NCI-H1417 (cell line): ENCODE data around the gene ZNF780B.
"Not testable (repeated sequence)": the region's sequence is repeated elsewhere in the genome, so short reads cannot be mapped to it uniquely, and the experiment has no call there.

ENCODE experiments used
- DNase-seq, 3 experiments: peaks; one replicate each; lab custom pipeline; 2025; lab: John Stamatoyannopoulos, UW

ZNF780B gene

GRCh38 chr19:40038047-40038446, 18.0 kb downstream of the ZNF780B start:
- DNase-seq: not testable (repeated sequence)

- DNase-seq: no peak
These were observed 20.0 kb downstream of the ZNF780B start for GRCh38 chr19:40035996-40036395.

- DNase-seq: no peak
These were observed 22.0 kb downstream of the ZNF780B start for GRCh38 chr19:40033989-40034560.

DNA sequence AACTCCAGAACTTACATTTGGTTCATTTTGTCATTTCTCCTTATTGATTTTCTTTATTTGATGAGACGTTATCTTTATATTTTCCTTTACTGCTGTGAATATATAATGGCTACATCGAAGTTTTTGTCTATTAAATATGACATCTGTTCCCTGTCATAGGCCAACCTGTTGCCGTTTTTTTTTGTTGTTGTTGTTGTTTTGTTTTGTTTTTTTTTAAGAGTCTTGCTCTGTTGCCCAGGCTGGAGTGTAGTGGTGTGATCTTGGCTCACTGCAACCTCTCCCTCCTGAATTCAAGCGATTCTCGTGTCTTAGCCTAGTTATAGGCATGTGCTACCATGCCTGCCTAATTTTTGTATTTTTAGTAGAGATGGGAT, 29.4 kb downstream of the ZNF780B start:
- no peak for DNase-seq

DNA sequence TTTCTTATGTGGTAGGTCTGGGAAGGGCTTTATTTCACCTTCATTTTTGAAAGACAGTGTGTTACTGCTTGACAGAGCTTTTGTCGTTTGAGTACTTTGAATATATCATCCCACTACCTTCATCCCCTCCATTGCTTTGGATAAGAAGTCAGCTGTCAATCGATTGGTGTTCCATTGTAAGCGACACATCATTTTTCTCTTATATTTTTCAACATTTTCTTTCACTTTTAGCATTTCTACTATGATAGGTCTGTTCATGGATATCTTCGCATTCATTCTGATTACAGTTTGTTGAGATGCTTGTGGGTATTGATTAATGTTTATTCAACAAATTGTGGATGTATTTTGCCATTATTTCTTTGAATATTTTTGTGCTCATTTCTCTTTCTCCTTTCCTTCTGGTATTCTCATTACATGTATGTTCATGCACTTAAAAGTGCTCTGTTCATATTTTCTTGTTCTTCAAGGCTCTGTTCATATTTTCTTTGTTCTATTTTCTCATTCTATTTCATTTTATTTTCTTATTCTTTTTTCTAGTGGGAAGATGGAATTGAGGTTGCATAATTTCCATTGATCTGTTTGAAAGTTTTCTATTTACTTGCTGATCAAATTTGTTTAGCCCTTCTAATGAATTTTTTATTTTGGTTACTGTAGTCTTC, 30.0 kb downstream of the ZNF780B start:
- no peak for DNase-seq

DNA sequence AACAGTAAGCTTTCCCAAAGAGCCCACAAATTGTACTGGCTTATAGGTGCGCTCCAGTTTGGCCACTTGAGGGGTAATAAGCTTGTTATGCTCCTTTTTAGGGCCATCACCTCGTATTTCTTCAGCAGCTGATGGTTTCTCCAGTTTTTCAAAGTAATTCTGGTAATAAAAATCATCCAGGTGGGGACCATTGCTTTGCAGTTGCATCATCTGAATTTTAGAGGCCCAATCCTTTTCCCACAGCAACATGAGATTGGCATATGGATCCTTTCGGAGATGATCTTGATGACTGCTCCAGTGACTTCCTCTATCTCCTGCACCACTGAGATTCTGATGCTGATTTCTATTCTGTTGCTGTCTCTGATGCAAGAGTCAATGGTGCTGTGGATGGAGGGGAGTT, 32.1 kb downstream of the ZNF780B start:
- DNase-seq: no peak

- DNase-seq: no peak
These were observed 42.0 kb downstream of the ZNF780B start for GRCh38 chr19:40013991-40014390.

GRCh38 chr19:40009674-40010073, 46.4 kb downstream of the ZNF780B start:
- no peak for DNase-seq

DNA sequence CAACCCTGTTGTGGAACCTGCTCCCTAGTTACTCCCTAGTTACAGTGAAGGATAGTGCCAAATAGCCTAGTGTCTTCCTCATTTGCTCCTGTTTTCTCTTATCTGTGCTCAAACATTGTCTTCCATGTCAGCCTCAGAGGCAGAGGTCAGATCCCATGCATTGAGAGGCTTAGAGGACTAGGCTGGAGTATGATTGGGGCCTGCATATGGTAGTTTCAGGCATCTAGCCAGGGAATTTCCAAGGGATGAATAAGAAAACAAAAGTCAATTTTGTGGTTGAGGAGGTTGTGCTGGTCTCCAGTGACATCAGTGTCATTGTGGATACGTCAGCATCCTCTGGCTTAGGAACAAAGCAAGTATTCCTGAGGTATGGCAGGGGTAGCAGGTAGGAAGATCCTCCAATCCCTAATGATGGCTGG, 49.7 kb downstream of the ZNF780B start:
- DNase-seq: no peak

- no peak for DNase-seq
These were observed 50.2 kb downstream of the ZNF780B start for GRCh38 chr19:40005691-40006272.

DNA sequence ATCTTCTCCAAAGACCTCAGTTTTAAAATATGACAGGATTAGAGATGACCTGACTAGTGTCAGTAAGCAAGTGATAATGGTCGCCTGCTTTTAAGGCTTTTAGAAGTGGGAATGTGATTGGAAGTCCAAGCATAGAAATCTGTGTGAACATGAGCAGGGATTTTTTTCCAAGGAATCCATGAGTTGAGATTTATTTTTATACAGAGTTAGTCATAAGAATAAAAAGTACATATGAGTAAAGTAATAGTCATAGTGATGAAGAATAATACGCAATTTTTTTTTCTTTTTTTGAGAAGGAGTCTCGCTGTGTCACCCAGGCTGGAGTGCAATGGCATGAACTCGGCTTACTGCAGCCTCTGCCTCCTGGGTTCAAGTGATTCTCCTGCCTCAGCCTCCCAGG, 57.5 kb downstream of the ZNF780B start:
- no peak for DNase-seq

DNA sequence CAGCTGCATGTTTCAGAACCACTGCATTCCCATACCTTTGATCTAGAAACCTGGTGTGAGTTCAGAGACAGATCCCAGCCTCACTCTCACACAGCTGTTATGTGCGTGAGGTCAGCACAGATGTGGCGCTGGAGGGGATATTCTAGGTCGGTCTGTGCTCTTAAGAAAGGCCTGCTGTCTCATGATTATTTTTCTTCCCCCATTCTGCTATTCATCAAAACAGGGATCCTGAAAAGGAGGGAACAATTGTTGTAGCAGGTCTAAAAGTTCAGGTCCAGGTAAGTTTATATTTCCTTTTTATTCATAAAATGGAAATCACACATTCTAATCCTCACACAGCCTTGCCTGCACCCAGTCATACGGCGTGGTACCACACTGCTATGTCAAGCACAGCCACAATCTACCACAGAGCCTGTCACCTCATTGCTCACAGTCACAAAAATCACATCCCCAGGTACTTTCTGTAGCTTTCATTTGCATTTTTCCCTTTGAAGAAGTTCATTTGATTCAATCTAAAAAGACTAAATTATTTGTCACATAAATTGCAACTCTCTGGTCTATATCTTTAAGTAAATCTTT, 58.3 kb downstream of the ZNF780B start:
- no peak for DNase-seq

DNA sequence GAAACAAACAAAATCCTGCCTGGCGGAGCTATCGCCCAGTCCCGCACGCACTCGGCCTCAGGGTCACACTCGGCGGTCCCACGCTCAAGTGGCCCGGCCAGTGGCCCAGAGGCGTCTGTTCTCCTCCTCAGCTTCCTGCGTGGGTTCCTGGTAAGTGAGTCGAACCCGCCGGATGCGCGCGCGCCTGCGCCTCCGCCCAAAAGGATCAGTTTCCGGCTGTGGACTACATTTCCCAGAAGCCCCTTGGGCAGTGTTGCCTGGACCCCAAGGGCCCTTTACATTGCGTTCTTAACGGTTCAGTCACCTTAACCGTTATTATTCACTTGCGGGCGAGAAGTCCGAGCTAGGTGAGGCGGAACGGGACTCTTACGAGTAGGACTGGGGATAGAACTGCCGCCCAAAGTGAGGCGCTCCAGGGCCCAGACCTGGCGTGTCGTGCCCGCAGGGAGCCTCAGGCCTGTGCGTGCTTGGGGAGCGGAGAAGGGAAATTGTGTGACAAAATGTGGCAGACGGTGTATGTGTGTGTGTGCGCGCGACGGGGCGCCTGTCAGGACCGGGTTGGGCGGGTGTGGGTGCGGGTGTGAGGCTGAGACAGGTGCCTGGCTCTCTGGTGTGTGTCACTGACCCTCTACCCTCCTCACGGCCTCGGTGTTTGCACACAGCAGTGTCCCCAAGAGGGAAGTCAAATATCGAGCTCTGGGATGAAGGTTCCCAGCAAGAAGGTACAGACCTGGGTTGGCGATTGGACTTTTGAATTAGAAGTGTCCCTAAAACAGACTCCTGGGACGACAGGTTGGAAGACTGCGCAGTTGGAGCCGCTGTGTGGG, 59.0 kb downstream of the ZNF780B start, which contains the start of gene ZNF546:
TSS of gene ZNF546 (plus strand) at position 250 of the 827 bp plus-strand sequence. CDS start 1,267 bp downstream, outside the sequence.
- peak; percentile 84 to 89 (median 88) for DNase-seq

GRCh38 chr19:39996218-39996810, 59.7 kb downstream of the ZNF780B start:
- peak in 2 of 3 experiments; percentile 32 to 70 for DNase-seq

DNA sequence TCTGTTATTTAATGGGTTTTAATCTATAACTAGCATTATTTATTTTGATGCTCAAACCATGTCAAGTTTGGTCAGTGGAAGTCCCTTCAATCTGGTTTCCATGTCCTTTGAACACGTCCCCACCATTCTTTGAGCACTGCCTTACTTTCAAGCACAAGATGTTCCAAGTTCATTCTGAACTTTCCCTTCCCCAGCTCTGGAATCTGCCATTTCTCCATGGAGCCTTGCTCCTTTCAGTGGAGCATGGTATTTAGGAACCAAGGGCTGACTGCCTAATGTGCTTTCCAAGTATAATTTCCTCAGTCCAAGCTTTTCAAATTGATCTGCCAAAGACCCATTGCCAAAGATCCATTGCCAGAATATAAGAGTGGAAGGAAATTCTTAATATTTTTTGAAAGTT, 60.2 kb downstream of the ZNF780B start:
- no peak for DNase-seq

DNA sequence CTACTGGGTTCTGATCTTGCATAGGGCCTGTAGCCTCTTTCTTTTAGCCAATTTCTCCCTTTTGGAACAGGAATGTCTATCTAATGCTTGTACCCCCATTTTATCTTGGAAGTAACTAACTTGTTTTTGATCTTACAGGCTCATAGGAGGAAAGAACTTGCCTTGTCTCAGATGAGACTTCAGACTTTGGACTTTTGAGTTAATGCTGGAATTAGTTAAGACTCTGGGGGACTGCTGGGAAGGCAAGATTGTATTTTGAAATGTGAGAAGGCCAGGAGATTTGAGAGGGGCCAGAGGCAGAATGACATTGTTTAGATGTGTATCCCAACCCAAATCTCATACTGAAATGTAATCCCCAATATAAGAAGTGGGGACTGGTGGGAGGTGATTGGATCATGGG, 61.7 kb downstream of the ZNF780B start:
- DNase-seq: no peak

GRCh38 chr19:39993605-39994004, 62.4 kb downstream of the ZNF780B start:
- DNase-seq: no peak

GRCh38 chr19:39987596-39987995, 68.4 kb downstream of the ZNF780B start:
- DNase-seq: no peak

- no peak for DNase-seq
These were observed 68.9 kb downstream of the ZNF780B start for GRCh38 chr19:39987167-39987566.

GRCh38 chr19:39986643-39987042, 69.4 kb downstream of the ZNF780B start:
- DNase-seq: peak in 1 of 3 experiments; percentile 3

DNA sequence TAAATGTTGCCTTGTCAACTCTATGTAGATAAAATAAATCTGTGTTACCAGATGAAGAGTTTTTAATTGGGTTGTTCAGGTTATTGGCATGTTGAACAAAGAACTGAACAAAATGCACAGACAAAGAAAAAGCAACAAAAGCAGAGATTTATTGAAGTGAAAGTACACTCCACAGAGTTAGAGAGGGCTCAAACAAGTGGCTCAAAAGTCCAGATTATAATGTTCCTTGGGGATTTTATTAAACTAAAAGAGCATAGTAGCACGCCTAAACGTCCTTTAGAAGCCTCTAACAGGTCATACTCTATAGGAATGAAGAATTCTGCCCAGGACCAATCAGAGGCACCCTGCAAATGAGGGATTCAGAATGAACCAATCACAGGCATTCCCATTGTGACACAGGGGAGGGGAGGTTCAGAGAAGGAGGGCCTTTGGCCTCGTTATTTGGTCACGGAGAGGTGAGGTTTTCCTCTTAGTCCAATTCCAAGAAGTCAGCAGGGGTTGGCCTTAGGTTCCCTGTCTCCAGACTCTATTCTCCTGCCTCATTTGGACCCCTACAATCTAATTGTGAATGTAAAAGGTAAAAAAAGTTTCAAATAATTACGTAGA, 72.2 kb downstream of the ZNF780B start:
- DNase-seq: no peak
